Ramos (cell line): Measurements from ENCODE around the gene CCDC150.
"Not testable (repeated sequence)": the region's sequence is repeated elsewhere in the genome, so short reads cannot be mapped to it uniquely, and the experiment has no call there.

Experiments used
- in situ Hi-C: fragments of 300-500 bp; cut with MboI; formaldehyde crosslinking; loops from one replicate; pipeline ENCODE4 v1.14.3; 2022; ENCODE audit warnings: low sequenced_read_pairs; ENCODE audit not compliant: unreplicated experiment

The CCDC150 gene

GRCh38 chr2:196630531-196630930 is 9.0 kb upstream of the CCDC150 start:
- in situ Hi-C loops: no loop called here

- in situ Hi-C loops: no loop called here
Measured at GRCh38 chr2:196635156-196635555, 4.4 kb upstream of the CCDC150 start.

DNA sequence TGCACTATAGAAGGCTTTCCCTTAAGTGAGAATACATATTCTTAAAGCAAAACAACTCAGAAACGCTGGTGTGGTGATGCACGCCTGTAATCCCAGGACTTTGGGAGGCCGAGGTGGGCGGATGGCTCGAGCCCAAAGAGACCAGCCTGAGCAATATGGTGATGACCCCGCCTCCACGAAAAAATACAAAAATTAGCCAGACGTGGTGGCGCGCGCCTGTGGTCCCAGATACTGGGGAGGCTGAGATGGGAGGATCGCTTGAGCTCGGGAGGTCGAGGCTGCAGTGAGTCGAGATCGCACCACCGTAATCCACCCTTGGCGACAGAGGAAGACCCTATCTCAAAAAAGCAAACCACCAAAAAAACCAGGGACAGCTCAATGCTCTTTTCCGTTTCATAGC is 750 bp upstream of the CCDC150 start:
- in situ Hi-C loops: no loop called here

DNA sequence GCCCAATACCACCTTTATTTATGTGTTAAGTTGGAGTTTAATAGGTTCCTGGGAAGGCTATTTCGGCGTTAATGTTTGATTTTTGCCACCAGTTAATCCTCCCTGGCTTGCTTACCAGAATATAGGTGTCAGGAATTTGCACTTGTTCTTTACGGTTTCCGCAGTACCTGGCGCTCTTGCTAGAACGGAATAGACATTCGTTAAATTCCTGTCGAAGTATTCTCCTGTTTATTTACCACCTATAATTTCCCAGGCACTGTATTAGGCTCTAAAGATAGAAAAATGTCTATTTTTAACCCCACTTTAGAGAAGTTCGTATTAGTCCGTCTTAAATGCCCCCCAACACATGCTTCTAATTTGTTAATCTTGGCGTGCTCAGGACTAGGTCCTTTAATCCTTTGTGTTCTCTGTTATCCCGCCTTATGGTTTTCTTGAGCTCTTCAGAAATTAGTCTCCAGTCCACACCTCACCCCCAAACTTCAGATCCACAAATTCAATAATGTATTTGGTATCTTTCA is 575 bp downstream of the CCDC150 start:
- in situ Hi-C loops: no loop called here

DNA sequence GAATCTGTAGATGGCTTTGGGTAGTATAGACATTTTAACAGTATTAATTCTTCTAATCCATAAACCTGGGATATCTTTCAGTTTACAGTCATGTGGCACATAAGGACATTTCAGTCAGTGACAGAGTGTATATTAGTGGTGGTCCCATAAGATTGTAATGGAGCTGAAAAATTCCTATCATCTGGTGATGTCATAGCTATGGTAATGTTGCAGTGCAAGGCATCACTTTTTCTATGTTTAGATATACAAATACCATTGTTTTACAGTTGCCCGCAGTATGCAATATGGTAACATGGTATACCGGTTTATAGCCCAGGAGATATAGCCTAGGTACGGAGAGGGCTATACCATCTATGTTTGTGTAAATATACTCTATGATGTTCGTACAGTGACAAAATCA is 9.7 kb downstream of the CCDC150 start:
- in situ Hi-C loops: no loop called here

GRCh38 chr2:196651387-196652094 is 12.0 kb downstream of the CCDC150 start:
- in situ Hi-C loops: no loop called here

DNA sequence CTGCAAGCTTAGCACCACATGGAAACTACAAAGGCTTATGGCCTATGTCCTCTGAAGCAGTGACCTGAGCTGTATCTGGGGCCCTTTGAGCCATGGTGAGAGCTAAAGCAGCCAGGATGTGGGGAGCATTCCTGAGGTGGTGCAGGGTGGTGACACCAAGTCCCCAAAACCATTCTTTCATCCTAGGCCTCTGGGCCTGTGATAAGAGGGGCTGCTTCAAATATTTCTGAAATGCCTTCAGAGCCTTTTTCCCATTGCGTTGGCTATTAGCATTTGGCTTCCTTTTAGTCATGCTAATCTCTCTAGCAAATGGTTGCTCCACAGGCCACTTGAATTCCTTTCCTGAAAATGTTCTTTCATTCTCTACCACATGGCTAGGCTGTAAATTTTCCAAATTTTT is 13.4 kb downstream of the CCDC150 start:
- in situ Hi-C loops: no loop called here

DNA sequence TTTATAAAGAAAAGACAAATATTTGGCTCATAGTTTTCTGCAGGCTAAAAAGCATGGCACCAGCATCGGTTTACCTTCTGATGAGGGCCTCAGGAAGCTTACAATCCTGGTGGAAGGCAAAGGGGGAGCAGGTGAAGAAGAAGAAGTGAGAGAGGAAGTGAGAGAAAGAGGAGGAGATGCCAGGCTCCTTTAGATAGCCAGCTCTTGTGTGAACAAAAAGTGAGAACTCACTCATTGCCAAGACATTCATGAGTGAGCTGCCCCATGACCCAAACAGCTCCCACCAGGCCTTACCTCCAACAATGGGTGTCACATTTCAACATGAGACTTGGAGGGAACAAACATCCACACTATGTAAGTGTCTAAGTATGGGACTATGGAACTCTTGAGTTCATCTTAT is 14.3 kb downstream of the CCDC150 start:
- in situ Hi-C loops: no loop called here

GRCh38 chr2:196655761-196656160 is 16.2 kb downstream of the CCDC150 start:
- in situ Hi-C loops: no loop called here

GRCh38 chr2:196657333-196657732 is 17.8 kb downstream of the CCDC150 start:
- in situ Hi-C loops: no loop called here

DNA sequence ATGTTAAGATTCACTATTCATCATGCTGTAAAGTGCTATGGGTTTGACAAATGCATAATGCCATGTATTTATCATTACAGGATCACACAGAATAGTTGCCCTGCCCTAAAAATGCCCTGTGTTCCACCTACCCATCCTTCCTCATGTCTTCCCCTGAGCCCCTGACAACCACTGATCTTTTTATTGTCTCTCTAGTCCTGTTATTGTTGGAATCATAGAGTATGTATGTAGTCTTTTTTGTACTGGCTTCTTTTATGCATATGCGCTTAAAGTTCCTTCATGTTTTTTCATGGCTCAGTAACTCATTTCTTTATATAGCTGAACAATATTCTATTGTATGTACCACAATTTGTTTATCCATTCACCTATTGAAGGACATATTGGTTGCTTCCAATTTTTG is 20.3 kb downstream of the CCDC150 start:
- in situ Hi-C loops: no loop called here

DNA sequence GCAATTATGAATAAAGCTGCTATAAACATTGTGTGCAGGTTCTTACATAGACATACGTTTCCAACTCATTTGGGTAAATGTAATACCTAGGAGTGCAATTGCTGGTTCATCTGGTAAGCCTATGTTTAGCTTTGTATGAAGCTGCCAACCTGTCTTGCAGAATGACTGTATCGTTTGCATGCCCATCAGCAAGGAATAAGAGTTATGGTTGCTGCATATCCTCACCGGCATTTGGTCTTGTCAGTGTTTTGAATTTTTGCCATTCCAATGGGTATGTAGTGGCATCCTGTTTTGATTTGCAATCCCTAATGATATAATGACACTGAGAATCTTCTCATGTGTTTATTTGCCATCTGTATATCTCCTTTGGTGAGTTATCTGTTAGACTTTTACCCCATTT is 20.7 kb downstream of the CCDC150 start:
- in situ Hi-C loops: no loop called here

DNA sequence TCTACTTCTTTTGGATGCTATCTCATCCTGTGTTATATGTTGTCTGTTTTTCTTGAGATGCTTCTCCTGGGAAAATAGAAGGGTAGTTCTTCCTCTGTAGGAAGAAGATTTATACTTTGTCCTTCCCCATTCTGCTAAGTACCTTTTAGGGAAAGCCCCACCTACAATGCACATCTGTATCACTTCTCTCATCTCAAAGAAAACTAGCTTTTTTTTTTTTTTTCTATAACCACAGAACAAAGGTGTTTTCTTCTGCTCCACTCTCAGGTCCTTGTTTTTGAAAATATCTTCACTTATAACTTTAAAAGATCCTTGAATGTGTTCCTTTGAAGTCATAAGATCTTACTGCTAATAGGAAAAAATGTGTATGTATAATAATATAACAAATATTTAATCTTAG is 30.8 kb downstream of the CCDC150 start:
- in situ Hi-C loops: no loop called here

DNA sequence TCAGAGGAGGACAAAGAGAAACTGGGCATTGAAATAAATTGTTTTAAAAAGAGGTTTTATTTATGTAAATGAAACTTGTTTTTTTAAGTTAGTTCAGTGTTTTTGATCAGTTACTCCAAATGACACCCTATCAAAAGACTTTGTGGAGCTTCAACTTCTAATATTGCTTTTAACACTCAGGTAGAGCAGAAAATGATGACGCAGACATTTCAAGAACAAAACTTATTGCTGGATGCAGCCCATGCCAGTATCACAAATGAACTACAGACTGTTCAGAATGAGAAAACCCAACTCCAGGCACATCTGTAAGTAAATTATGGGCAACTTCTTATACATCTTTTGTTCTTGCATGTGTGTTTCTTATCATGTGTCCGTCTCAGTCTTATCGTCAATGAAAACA is 36.4 kb downstream of the CCDC150 start:
- in situ Hi-C loops: no loop called here

DNA sequence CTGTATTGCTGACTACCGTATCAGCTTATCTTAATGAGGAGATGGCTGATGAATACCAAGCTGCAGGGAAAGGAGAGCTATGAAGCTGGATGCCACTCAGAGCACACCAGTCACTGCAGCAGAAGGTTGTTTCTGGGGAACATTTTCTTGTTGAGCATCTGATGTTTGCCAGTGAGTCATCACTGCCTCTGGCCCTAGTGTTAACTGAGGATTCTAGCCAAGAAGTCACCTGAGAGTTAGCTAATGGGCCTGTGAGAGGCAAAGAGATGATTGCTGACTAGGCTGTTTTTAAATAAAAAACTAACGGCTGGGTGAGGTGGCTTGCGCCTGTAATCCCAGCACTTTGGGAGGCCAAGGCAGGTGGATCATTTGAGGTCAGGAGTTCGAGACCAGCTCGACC is 37.9 kb downstream of the CCDC150 start:
- in situ Hi-C loops: no loop called here

GRCh38 chr2:196679368-196679767 is 39.9 kb downstream of the CCDC150 start:
- in situ Hi-C loops: no loop called here

DNA sequence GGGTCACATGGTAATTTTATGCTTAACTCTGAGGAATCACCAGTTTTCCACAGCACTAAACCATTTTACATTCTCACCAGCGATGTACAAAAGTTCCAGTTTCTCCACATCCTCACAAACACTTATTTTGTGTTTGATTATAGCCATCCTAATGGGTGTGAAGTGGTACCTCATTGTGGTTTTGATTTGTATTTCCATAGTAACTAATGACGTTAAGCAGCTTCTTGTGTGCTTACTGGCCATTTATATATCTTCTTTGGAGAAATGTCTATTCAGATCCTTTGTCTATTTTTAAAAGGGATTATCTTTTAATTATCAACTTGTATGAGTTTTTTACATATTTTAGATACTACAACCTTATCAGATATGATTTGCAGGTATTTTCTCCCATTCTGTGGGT is 42.0 kb downstream of the CCDC150 start:
- in situ Hi-C loops: no loop called here

- in situ Hi-C loops: no loop called here
Measured at GRCh38 chr2:196685792-196686191, 46.3 kb downstream of the CCDC150 start.

DNA sequence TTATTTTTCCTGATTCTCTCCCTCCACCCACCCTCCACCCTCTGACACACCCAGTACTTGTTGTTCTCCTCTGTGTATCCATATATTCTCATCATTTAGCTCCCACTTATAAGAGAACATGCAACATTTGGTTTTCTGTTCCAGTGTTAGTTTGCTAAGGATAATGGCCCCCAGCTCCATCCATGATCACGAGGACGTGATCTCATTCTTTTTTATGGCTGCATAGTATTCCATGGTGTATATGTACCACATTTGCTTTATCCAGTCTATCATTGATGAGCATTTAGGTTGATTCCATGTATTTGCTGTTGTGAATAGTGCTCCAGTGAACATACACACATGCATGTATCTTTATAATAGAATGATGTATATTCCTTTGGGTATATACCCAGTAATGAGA is 47.2 kb downstream of the CCDC150 start:
- in situ Hi-C loops: not testable (repeated sequence)

DNA sequence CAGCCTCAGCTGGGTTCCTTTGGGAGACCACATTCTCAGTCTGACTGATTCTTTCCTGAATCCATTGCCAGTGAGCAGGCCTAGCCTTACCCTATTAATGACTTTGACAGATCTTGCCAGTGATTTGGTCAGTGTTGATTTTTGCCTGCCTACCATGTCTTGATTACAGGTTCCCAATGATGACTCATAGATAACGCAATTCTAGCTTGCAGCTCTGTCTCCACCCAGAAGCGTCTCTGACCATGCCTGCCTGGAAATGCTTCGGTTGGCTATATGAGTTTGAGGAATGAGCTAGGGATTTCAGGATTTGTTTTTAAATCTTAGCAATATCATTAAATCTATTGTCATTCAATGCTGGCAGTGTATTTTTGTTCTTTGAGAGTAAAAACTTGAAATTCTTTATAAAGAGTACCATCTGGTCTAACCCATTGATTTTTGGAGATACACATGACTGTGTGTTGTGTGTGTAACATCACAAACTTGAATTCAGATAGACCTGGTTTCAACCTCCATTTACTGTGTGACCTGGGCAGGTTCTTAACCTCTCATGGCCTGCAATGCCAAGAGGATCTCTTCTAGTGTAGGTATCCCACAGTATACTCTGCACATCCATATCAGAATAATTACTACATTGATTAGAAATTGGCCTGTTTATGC is 57.0 kb downstream of the CCDC150 start:
- in situ Hi-C loops: no loop called here

- in situ Hi-C loops: no loop called here
Measured at GRCh38 chr2:196697825-196698224, 58.3 kb downstream of the CCDC150 start.

GRCh38 chr2:196702641-196703040 is 63.1 kb downstream of the CCDC150 start:
- in situ Hi-C loops: no loop called here
